Left lung (tissue), 10 donors: ENCODE measurements around the gene LIPH. TPM values are rescaled to one million over a fixed set of nuclear protein-coding genes. Genes with fewer than 3 reads are reported as not detected.

Experiments used
- ATAC-seq: fragments of 200-7000 bp; cut with Tn5 transposase; one replicate; pipeline ENCODE4 v1.9.1; 2020; ENCODE audit warnings: moderate library complexity
- DNase-seq, 4 donors: peaks; one replicate each; pipeline ENCODE4 v3.0.0-alpha.2; 2013 to 2020
- H3K27ac ChIP-seq, 2 donors: fragments of 200-600 bp; sonication (generic) in 1 of 2; one replicate each; pipeline versions ENCODE4 v1.5.0 to v1.8.0; 2020 to 2021
- H3K27me3 ChIP-seq, 2 donors: fragments of 200-600 bp; sonication (generic) in 1 of 2; one replicate each; pipeline versions ENCODE4 v1.5.0 to v1.8.0; 2020 to 2021
- H3K36me3 ChIP-seq, 2 donors: fragments of 200-600 bp; sonication (generic) in 1 of 2; one replicate each; pipeline versions ENCODE4 v1.5.0 to v1.8.0; 2020 to 2021
- H3K4me1 ChIP-seq, 2 donors: fragments of 200-600 bp; one replicate each; pipeline ENCODE4 v1.8.0; 2021
- H3K4me3 ChIP-seq, 2 donors: fragments of 200-600 bp; sonication (generic) in 1 of 2; one replicate each; pipeline versions ENCODE4 v1.5.0 to v1.8.0; 2020 to 2021; ENCODE audit warnings: mild to moderate bottlenecking in 1 of 2
- H3K9me3 ChIP-seq, 2 donors: fragments of 200-600 bp; sonication (generic) in 1 of 2; one replicate each; pipeline versions ENCODE4 v1.5.0 to v1.8.0; 2020 to 2021
- intact Hi-C, 2 donors: fragments of 100-400 bp; cut with DNase I; formaldehyde crosslinking; loops; one replicate each; pipeline versions ENCODE4 v1.11.2 to v1.14.2; 2022
- polyA plus RNA-seq, 6 donors: library from polyadenylated mRNA; unstranded; fragments of 120-200 nt; gene quantifications; one replicate each; pipeline ENCODE4 v1.2.1, GENCODE V29; 2013; ENCODE audit not compliant: insufficient read length in 6 of 6
- total RNA-seq, 2 donors: library from RNA; stranded (reverse); fragmentation: NEBNext Ultra II Directional; extraction: Animal tissue kit (Norgen Biotek cat#: 25700); gene quantifications; one replicate each; pipeline ENCODE4 v1.2.1, GENCODE V29; 2021
- TF ChIP-seq, protein P1 (sequence below), 2 donors: fragments of 200-600 bp; sonication (generic) in 1 of 2; IDR thresholded peaks; one replicate each; pipeline versions ENCODE4 v1.5.0 to v1.8.0; 2021; ENCODE audit warnings: antibody characterized with exemption in 2 of 2
- donor health status: DM: no; HTN: yes; CAD: no.
- donor health status: DM: no; HTN: no; CAD: no.

The LIPH gene
- total and polyA plus RNA-seq, 8 donors, result 2.2 to 76.0 (median 3.4) TPM

DNA sequence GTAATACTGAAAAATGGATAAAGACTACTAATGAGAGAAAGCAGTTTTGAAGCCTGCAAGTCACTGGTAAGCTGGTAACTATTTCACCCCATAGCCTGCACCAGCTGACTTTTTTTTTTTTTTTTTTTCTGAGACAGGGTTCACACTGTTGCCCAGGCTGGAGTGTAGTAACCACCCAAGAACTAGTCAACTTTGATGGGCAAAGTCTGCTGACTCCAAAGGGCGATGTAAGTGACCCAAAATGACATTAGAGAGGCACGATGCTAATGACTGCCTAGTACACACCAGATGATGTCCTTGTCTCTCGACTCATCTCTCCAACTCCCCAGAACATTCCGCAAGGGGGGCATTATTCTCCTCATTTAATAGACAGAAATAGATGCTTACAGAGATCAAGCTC, 40.7 kb downstream of the LIPH start:
- Histone ChIP-seq H3K9me3 (no peaks in the 10 kb centered on the region), H3K4me3 (no peak overlapping the region), H3K4me1 (no peaks in the 10 kb centered on the region), H3K36me3 (peaks cover 0 to 12% of the 10 kb centered on the region in 2 donors), H3K27me3 (no peaks in the 10 kb centered on the region), H3K27ac (no peak overlapping the region)
- ATAC-seq (no peak), DNase-seq (no peak)
- intact Hi-C loops, result no loop called here
- TF ChIP-seq, protein P1, sequence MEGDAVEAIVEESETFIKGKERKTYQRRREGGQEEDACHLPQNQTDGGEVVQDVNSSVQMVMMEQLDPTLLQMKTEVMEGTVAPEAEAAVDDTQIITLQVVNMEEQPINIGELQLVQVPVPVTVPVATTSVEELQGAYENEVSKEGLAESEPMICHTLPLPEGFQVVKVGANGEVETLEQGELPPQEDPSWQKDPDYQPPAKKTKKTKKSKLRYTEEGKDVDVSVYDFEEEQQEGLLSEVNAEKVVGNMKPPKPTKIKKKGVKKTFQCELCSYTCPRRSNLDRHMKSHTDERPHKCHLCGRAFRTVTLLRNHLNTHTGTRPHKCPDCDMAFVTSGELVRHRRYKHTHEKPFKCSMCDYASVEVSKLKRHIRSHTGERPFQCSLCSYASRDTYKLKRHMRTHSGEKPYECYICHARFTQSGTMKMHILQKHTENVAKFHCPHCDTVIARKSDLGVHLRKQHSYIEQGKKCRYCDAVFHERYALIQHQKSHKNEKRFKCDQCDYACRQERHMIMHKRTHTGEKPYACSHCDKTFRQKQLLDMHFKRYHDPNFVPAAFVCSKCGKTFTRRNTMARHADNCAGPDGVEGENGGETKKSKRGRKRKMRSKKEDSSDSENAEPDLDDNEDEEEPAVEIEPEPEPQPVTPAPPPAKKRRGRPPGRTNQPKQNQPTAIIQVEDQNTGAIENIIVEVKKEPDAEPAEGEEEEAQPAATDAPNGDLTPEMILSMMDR (IDR thresholded peaks at IDR 0.05), result no peak

DNA sequence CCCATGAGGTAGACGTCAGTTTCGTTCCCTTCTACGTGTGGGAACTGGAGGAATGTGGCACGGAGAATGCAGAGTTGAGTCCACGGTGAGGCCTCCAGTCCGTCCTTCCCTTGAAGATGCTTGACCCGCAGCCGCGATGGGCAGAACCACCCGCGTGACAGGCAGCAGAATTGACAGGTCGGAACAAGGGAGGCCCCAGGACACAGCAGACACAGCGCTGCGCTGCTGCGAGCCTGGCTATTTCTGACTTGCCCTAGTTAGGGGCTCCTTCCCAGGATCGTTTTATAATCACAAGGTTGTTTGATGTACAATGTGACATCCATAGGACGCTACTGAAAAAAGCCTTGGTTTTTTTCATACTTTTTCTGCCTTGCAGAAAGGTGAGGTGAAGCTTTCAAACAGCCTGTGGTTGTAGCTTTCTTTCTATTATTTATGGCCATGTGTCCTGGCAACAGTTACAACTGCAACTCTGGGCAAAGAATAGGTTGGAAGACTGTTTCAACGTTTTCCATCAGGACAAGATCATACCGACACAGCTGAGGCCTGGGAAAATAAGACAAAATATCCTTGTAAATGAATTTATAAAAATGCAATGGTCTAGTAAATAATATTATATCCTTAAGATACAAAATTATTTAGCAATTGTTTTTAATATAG, 43.9 kb downstream of the LIPH start:
- intact Hi-C loops, result no loop called here
- no peak for DNase-seq
- no peak for ATAC-seq

DNA sequence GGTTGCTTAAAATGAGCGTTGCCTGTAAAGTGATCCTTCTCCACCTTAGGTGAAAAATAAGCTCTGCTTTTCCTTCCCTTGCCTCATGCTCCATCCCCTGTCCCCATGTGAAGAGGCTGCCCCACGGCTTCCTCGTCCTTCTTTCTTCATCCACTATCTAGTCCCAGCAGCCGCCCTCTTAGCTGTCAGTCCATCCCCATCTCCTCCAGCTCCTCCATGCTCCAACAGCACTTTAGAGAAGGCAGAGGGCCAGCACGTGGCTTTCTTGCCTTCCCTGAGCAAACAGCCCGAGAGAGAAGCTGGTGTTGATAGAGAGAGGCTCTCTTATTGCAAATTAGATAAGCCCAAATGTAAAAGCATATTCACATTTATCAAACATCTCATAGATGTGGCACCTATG, 44.5 kb downstream of the LIPH start:
- TF ChIP-seq, protein P1 (IDR thresholded peaks at IDR 0.05), result no peak
- ATAC-seq (no peak), DNase-seq (no peak)
- H3K4me1 ChIP-seq, result no peaks in the 10 kb centered on the region
- intact Hi-C loops, result no loop called here
- peaks cover 0 to 8% of the 10 kb centered on the region in 2 donors for H3K36me3 ChIP-seq
- no peak overlapping the region for H3K27ac ChIP-seq
- H3K27me3 ChIP-seq, result no peaks in the 10 kb centered on the region
- no peaks in the 10 kb centered on the region for H3K9me3 ChIP-seq
- no peak overlapping the region for H3K4me3 ChIP-seq

More for the DNA sequence above, 43.9 kb downstream of the LIPH start:
- Histone ChIP-seq H3K9me3 (no peaks in the 10 kb centered on the region), H3K36me3 (peaks cover 0 to 8% of the 10 kb centered on the region in 2 donors), H3K4me3 (no peak overlapping the region), H3K27me3 (no peaks in the 10 kb centered on the region), H3K27ac (no peak overlapping the region), H3K4me1 (no peaks in the 10 kb centered on the region)
- TF ChIP-seq, protein P1 (IDR thresholded peaks at IDR 0.05), result no peak

DNA sequence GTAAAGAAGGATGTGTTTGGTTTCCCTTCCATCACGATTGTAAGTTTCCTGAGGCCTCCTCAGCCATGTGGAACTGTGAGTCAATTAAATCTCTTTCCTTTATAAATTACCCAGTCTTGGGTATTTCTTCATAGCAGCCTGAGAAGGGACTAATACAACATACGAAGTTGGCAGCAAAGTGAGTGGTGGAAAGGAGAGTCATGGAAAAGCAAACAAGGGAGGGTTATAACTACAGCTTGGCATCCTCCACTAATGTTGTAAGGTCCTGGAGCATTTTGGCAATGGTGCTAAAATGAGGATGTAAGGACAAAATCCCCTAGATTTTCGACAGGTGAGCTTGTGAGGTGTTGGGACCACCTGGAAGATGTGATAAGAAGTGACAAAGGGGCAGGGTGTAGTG, 47.8 kb downstream of the LIPH start:
- peaks cover 0 to 5% of the 10 kb centered on the region in 2 donors for H3K36me3 ChIP-seq
- no peaks in the 10 kb centered on the region for H3K27me3 ChIP-seq
- TF ChIP-seq, protein P1 (IDR thresholded peaks at IDR 0.05), result no peak
- intact Hi-C loops, result no loop called here
- no peak overlapping the region for H3K27ac ChIP-seq
- ATAC-seq, result peak; percentile 63
- DNase-seq, result no peak
- H3K4me3 ChIP-seq, result no peak overlapping the region
- no peaks in the 10 kb centered on the region for H3K9me3 ChIP-seq
- no peaks in the 10 kb centered on the region for H3K4me1 ChIP-seq

DNA sequence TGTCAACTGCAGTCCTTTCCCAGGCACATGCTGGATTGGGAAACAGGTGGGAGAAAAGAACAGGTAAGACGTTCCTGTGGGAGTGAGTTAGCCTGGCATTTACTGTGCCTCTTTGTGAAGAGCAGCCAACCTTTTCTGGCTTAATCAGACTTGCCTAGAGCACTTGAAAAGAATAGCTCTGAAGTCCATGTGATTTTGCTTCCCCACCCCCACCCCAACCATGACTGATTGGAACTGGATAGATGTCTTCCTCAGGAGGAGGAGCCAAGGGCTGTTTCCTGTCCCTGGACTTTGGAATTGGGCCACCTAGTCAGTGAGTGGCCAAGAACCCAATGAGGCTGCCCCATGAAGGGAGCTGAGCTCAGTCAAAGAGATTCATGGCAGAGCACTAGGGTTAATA, 48.9 kb downstream of the LIPH start:
- Histone ChIP-seq H3K4me1 (peaks cover 0 to 6% of the 10 kb centered on the region in 2 donors), H3K27me3 (no peaks in the 10 kb centered on the region), H3K4me3 (no peak overlapping the region), H3K36me3 (peaks cover 0 to 5% of the 10 kb centered on the region in 2 donors), H3K9me3 (no peaks in the 10 kb centered on the region), H3K27ac (no peak overlapping the region)
- no peak for ATAC-seq
- TF ChIP-seq, protein P1 (IDR thresholded peaks at IDR 0.05), result no peak
- intact Hi-C loops, result no loop called here
- no peak for DNase-seq
